WTC11 (cell line): ENCODE data around the gene CDKL5. TPM values are rescaled to one million over a fixed set of nuclear protein-coding genes. Genes with fewer than 3 reads are reported as not detected.

ENCODE experiments used
- ATAC-seq: fragments of 200-7000 bp; cut with Tn5 transposase; 2 replicates; pipeline ENCODE4 v1.10.0; 2021; ENCODE audit warnings: mild to moderate bottlenecking, moderate library complexity
- CTCF ChIA-PET: fragments of 300-600 bp; sonication (Branson Sonifier 250); formaldehyde crosslinking; loops from one replicate; lab custom pipeline; 2021; ENCODE audit warnings: antibody characterized with exemption; lab: Charles Lee
- POLR2A ChIA-PET: fragments of 350-600 bp; sonication (Branson Sonifier 250); formaldehyde crosslinking; loops from one replicate; lab custom pipeline; 2021; ENCODE audit warnings: antibody characterized with exemption; lab: Charles Lee
- DNase-seq: peaks from one replicate; pipeline ENCODE4 v3.0.0; 2021; ENCODE audit warnings: low spot score
- H3K27ac Mint-ChIP-seq: 2 replicates; pipeline ENCODE4 v1.8.0; 2021; ENCODE audit warnings: mixed read lengths
- H3K27me3 Mint-ChIP-seq: 2 replicates; pipeline ENCODE4 v1.8.0; 2021; ENCODE audit warnings: low read depth, mild to moderate bottlenecking, moderate library complexity, mixed read lengths
- H3K36me3 Mint-ChIP-seq: 2 replicates; pipeline ENCODE4 v1.8.0; 2021; ENCODE audit warnings: mixed read lengths
- H3K4me1 Mint-ChIP-seq: 2 replicates; pipeline ENCODE4 v1.8.0; 2022; ENCODE audit warnings: mixed read lengths
- H3K4me3 Mint-ChIP-seq: 2 replicates; pipeline ENCODE4 v1.8.0; 2021; ENCODE audit warnings: mild to moderate bottlenecking, moderate library complexity, mixed read lengths
- H3K9me3 Mint-ChIP-seq: 2 replicates; pipeline ENCODE4 v1.8.0; 2021; ENCODE audit warnings: mixed read lengths
- ATF1 ChIP-seq: sonication (generic); formaldehyde crosslinking; IDR thresholded peaks from 2 replicates; pipeline ENCODE4 v1.8.1; 2023; ENCODE audit warnings: mild to moderate bottlenecking, moderate library complexity, missing genetic modification reagents
- CREB1 ChIP-seq: sonication (generic); formaldehyde crosslinking; IDR thresholded peaks from 2 replicates; pipeline ENCODE4 v1.8.0; 2023; ENCODE audit warnings: mild to moderate bottlenecking, missing genetic modification reagents
- CREM ChIP-seq: sonication (generic); formaldehyde crosslinking; IDR thresholded peaks from 2 replicates; pipeline ENCODE4 v1.8.1; 2022; ENCODE audit warnings: mild to moderate bottlenecking, missing genetic modification reagents, moderate library complexity
- E2F1 ChIP-seq: sonication (generic); formaldehyde crosslinking; IDR thresholded peaks from 2 replicates; pipeline ENCODE4 v1.8.0; 2022; ENCODE audit warnings: mild to moderate bottlenecking, missing genetic modification reagents
- EMX1 ChIP-seq: fragments of 250-450 bp; sonication (Bioruptor Pico); IDR thresholded peaks from 2 replicates; pipeline ENCODE4 v1.8.0; 2021; ENCODE audit warnings: mild to moderate bottlenecking
- FOXK1 ChIP-seq: sonication (generic); formaldehyde crosslinking; IDR thresholded peaks from 2 replicates; pipeline ENCODE4 v1.8.0; 2022; ENCODE audit warnings: mild to moderate bottlenecking, moderate library complexity, missing genetic modification reagents
- FOXP1 ChIP-seq: sonication (generic); formaldehyde crosslinking; IDR thresholded peaks from 2 replicates; pipeline ENCODE4 v1.8.0; 2022; ENCODE audit warnings: missing genetic modification reagents, mild to moderate bottlenecking, moderate library complexity, borderline replicate concordance
- GTF2I ChIP-seq: fragments of 250-450 bp; sonication (Bioruptor Pico); conservative IDR thresholded peaks from 2 replicates; pipeline ENCODE4 v1.4.0; 2021; ENCODE audit warnings: mild to moderate bottlenecking
- MXD4 ChIP-seq: fragments of 250-450 bp; sonication (Bioruptor Pico); IDR thresholded peaks from 2 replicates; pipeline ENCODE4 v1.8.0; 2021; ENCODE audit warnings: mild to moderate bottlenecking, moderate library complexity, borderline replicate concordance
- MYBL2 ChIP-seq: sonication (generic); formaldehyde crosslinking; IDR thresholded peaks from 2 replicates; pipeline ENCODE4 v1.8.1; 2023; ENCODE audit warnings: mild to moderate bottlenecking, moderate library complexity, missing genetic modification reagents
- NFYB ChIP-seq: sonication (generic); formaldehyde crosslinking; conservative IDR thresholded peaks from 2 replicates; pipeline ENCODE4 v1.8.0; 2022; ENCODE audit warnings: low read depth, missing genetic modification reagents
- NR2C2 ChIP-seq: sonication (generic); formaldehyde crosslinking; IDR thresholded peaks from 2 replicates; pipeline ENCODE4 v1.8.0; 2022; ENCODE audit warnings: mild to moderate bottlenecking, missing genetic modification reagents
- TEAD1 ChIP-seq: sonication (generic); formaldehyde crosslinking; IDR thresholded peaks from 2 replicates; pipeline ENCODE4 v1.8.0; 2022; ENCODE audit warnings: mild to moderate bottlenecking, missing genetic modification reagents
- TP53 ChIP-seq: sonication (generic); formaldehyde crosslinking; IDR thresholded peaks from 2 replicates; pipeline ENCODE4 v1.8.1; 2023; ENCODE audit warnings: mild to moderate bottlenecking, missing genetic modification reagents
- ZNF219 ChIP-seq: sonication (generic); formaldehyde crosslinking; IDR thresholded peaks from 2 replicates; pipeline ENCODE4 v1.8.0; 2023; ENCODE audit warnings: missing genetic modification reagents, mild to moderate bottlenecking, borderline replicate concordance
- ZNF425 ChIP-seq: fragments of 250-450 bp; sonication (Bioruptor Pico); conservative IDR thresholded peaks from 2 replicates; pipeline ENCODE4 v1.9.0; 2021; ENCODE audit warnings: mild to moderate bottlenecking
- ZNF671 ChIP-seq: fragments of 250-450 bp; sonication (Bioruptor Pico); IDR thresholded peaks from 2 replicates; pipeline ENCODE4 v1.8.0; 2021; ENCODE audit warnings: mild to moderate bottlenecking
- total RNA-seq: library from RNA; stranded (reverse); gene quantifications from 3 replicates; pipeline ENCODE4 v1.2.3, GENCODE V29; 2021
- TF ChIP-seq, protein P1 (sequence below): sonication (generic); formaldehyde crosslinking; conservative IDR thresholded peaks from 2 replicates; pipeline ENCODE4 v1.8.1; 2022; ENCODE audit warnings: mild to moderate bottlenecking, missing genetic modification reagents
- TF ChIP-seq, protein P2 (sequence below): sonication (generic); formaldehyde crosslinking; IDR thresholded peaks from 2 replicates; pipeline ENCODE4 v1.8.0; 2022; ENCODE audit warnings: missing genetic modification reagents
- TF ChIP-seq, protein P3 (sequence below): sonication (generic); formaldehyde crosslinking; IDR thresholded peaks from 2 replicates; pipeline ENCODE4 v1.8.0; 2022; ENCODE audit warnings: mild to moderate bottlenecking, missing genetic modification reagents
- TF ChIP-seq, protein P4 (sequence below): fragments of 250-450 bp; sonication (Bioruptor Pico); IDR thresholded peaks from 2 replicates; pipeline ENCODE4 v1.8.0; 2021; ENCODE audit warnings: mild to moderate bottlenecking

The CDKL5 gene
- total RNA-seq, 1 experiment from 2014 or later, result 13.6 TPM

DNA sequence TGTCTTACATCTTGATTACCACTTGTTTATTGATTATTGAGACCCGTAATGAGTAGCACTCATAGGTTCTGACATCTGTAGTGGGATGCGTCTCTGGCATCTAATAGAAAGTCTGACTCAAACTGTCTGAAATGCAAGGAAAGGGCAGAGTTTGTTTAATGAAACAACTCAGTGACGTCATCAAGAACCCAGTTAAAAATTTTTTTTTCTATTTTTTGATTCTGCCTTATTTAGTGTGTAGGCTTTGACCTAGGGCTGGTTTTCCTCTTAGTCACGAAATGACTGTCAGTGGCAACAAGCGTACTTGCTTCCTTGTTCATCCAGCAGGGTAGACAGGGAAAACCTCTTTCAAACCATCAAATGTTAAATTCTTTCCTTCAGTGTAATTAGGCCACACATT is 3.1 kb upstream of the CDKL5 start (continued):
- TF ChIP-seq EMX1 (CRISPR knock-in tag) (no peak), TEAD1 (CRISPR knock-in tag) (no peak), FOXP1 (CRISPR knock-in tag) (no peak), ZNF219 (no peak)

- CTCF ChIA-PET, result no interaction called here
- Mint-ChIP-seq H3K27ac (no peak overlapping the region), H3K36me3 (no peaks in the 10 kb centered on the region), H3K4me3 (no peak overlapping the region), H3K27me3 (no peaks in the 10 kb centered on the region; the same call in 1 of the 2 replicates), H3K9me3 (no peaks in the 10 kb centered on the region), H3K4me1 (peaks cover 14% of the 10 kb centered on the region)
- ATAC-seq (no peak), DNase-seq (no peak)
- TF ChIP-seq CREB1, result no peak
- POLR2A ChIA-PET, result no interaction called here
These were observed 2.5 kb upstream of the CDKL5 start for GRCh38 chrX:18422886-18423285.

DNA sequence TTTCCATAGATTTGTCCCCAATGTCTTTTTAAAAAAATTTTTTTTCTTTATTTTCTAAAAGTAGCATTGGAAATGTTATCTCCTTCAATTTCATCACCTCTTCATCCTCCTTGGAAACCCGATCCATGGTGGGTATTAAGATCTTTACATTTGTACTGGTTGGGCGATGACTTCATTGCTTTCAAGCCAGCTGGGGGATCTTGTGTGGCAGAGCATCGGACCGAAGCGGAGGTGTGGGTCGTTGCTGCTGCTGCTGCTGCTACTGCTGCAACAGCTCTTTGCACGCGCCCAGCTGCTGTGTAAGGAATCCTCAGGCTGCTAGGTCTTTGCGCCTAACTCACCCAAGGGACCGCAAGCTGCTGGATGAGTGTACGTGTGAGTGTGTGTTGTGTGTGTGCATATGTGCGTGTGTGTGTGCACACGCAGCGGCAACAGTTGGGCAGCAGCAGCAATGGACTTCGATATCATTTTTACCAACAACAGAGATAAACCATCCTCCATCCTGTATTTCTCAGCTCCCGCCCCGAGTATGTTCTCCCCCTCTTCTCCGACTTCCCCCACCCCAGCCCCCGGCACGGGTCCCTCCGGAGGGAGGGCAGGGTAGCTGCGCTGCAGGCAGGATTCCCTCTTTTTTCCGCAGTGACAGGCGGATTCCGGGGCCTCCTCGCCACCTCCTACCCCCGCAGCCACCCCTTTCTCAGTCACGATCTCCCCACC is 768 bp upstream of the CDKL5 start:
- peak; percentile 21 for ATAC-seq
- CTCF ChIA-PET, result interaction anchor here (0.6 to 2.4 kb wide), 5 partner anchors 14 to 462 kb away, joined by 3 to 10 read pairs (median 6); no protein-coding TSS in a partner anchor
- peak; percentile 38 for DNase-seq
- peaks cover 24% of the 10 kb centered on the region for H3K4me1 Mint-ChIP-seq
- no peaks in the 10 kb centered on the region for H3K36me3 Mint-ChIP-seq
- H3K4me3 Mint-ChIP-seq, result peak overlapping the region; percentile 89
- H3K27me3 Mint-ChIP-seq, result no peaks in the 10 kb centered on the region; the same call in 1 of the 2 replicates
- H3K27ac Mint-ChIP-seq, result peak overlapping the region; percentile 80; the same call in 1 of the 2 replicates
- H3K9me3 Mint-ChIP-seq, result no peaks in the 10 kb centered on the region
- POLR2A ChIA-PET, result interaction anchor here (0.9 to 1.2 kb wide), 3 partner anchors 9 to 252 kb away, joined by 3 to 8 read pairs (median 3); no protein-coding TSS in a partner anchor
- TF ChIP-seq FOXK1 (CRISPR knock-in tag) (0 out of 2 replicates have a peak, but pooled peaks have one; percentile 9), E2F1 (no peak)

DNA sequence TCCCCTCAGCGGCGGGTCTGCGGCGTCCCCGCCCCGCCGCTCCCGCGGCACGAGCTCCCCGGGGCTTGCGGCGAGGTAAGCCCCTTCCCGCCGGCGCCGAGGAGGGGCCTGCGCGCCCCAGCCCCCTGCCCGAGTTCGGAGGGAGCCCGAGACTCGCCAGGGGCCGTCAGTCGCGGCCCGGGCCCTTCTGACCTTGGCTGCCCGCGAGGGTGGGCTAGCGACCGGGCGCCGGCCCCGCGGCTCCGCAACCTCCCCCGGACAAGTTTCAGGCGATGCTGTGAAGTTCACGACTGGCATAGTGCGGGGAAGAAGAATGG is 554 bp downstream of the CDKL5 start:
- H3K9me3 Mint-ChIP-seq, result no peaks in the 10 kb centered on the region
- ChIA-PET CTCF (interaction anchor here (1.2 to 2.4 kb wide), 3 partner anchors 16 to 250 kb away, joined by 3 to 10 read pairs (median 10); no protein-coding TSS in a partner anchor), POLR2A (no interaction called here)

More for the DNA sequence above, 554 bp downstream of the CDKL5 start:
- Mint-ChIP-seq H3K4me3 (peak overlapping the region; percentile 82), H3K27me3 (no peaks in the 10 kb centered on the region; the same call in 1 of the 2 replicates), H3K27ac (peak overlapping the region; percentile 72; the same call in 1 of the 2 replicates), H3K36me3 (no peaks in the 10 kb centered on the region), H3K4me1 (peaks cover 24% of the 10 kb centered on the region)
- no peak for TF ChIP-seq TEAD1 (CRISPR knock-in tag)
- no peak for TF ChIP-seq MXD4
- TF ChIP-seq ATF1 (CRISPR knock-in tag), result no peak
- TF ChIP-seq, protein P1, sequence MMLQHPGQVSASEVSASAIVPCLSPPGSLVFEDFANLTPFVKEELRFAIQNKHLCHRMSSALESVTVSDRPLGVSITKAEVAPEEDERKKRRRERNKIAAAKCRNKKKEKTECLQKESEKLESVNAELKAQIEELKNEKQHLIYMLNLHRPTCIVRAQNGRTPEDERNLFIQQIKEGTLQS, result no peak
- TF ChIP-seq CREM, result no peak
- TF ChIP-seq NFYB (CRISPR knock-in tag), result no peak
- TF ChIP-seq, protein P2, sequence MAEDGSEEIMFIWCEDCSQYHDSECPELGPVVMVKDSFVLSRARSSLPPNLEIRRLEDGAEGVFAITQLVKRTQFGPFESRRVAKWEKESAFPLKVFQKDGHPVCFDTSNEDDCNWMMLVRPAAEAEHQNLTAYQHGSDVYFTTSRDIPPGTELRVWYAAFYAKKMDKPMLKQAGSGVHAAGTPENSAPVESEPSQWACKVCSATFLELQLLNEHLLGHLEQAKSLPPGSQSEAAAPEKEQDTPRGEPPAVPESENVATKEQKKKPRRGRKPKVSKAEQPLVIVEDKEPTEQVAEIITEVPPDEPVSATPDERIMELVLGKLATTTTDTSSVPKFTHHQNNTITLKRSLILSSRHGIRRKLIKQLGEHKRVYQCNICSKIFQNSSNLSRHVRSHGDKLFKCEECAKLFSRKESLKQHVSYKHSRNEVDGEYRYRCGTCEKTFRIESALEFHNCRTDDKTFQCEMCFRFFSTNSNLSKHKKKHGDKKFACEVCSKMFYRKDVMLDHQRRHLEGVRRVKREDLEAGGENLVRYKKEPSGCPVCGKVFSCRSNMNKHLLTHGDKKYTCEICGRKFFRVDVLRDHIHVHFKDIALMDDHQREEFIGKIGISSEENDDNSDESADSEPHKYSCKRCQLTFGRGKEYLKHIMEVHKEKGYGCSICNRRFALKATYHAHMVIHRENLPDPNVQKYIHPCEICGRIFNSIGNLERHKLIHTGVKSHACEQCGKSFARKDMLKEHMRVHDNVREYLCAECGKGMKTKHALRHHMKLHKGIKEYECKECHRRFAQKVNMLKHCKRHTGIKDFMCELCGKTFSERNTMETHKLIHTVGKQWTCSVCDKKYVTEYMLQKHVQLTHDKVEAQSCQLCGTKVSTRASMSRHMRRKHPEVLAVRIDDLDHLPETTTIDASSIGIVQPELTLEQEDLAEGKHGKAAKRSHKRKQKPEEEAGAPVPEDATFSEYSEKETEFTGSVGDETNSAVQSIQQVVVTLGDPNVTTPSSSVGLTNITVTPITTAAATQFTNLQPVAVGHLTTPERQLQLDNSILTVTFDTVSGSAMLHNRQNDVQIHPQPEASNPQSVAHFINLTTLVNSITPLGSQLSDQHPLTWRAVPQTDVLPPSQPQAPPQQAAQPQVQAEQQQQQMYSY (CRISPR knock-in tag), result no peak
- TF ChIP-seq MYBL2 (CRISPR knock-in tag), result no peak
- TF ChIP-seq NR2C2 (CRISPR knock-in tag), result no peak
- TF ChIP-seq, protein P3, sequence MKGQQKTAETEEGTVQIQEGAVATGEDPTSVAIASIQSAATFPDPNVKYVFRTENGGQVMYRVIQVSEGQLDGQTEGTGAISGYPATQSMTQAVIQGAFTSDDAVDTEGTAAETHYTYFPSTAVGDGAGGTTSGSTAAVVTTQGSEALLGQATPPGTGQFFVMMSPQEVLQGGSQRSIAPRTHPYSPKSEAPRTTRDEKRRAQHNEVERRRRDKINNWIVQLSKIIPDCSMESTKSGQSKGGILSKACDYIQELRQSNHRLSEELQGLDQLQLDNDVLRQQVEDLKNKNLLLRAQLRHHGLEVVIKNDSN (CRISPR knock-in tag), result no peak
- TF ChIP-seq, protein P4, sequence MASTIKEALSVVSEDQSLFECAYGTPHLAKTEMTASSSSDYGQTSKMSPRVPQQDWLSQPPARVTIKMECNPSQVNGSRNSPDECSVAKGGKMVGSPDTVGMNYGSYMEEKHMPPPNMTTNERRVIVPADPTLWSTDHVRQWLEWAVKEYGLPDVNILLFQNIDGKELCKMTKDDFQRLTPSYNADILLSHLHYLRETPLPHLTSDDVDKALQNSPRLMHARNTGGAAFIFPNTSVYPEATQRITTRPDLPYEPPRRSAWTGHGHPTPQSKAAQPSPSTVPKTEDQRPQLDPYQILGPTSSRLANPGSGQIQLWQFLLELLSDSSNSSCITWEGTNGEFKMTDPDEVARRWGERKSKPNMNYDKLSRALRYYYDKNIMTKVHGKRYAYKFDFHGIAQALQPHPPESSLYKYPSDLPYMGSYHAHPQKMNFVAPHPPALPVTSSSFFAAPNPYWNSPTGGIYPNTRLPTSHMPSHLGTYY (CRISPR knock-in tag), result no peak
- TF ChIP-seq EMX1 (CRISPR knock-in tag), result no peak
- TF ChIP-seq TP53, result no peak
- no peak for TF ChIP-seq ZNF671 (CRISPR knock-in tag)
- TF ChIP-seq GTF2I (CRISPR knock-in tag), result no peak
- TF ChIP-seq ZNF425 (CRISPR knock-in tag), result no peak
- DNase-seq, result peak; percentile 22
- no peak; the same call in 1 of the 2 replicates for ATAC-seq
